ENCODE data around the gene SLC20A1. TPM values are rescaled to one million over a fixed set of nuclear protein-coding genes. Genes with fewer than 3 reads are reported as not detected.

The SLC20A1 gene
- total RNA-seq, result 15.7 TPM

- Histone ChIP-seq H3K9me3 (ENCODE audit: control insufficient read depth in 3 of 3, low read length in 3 of 3) (no peaks in the 10 kb centered on the region), H3K27ac (ENCODE audit: low read depth, low read length) (peak within 1 kb of the TSS; percentile 97), H3K4me1 (ENCODE audit: control insufficient read depth in 3 of 3, insufficient read depth in 3 of 3, low read length in 3 of 3) (peaks cover 11 to 33% (median 31%) of the 10 kb centered on the region in 3 donors), H3K4me3 (ENCODE audit: low read length in 3 of 3) (peak within 1 kb of the TSS; percentile 84 to 89 (median 86)), H3K9ac (ENCODE audit: low read depth in 1 of 3, low read length in 3 of 3) (peak within 1 kb of the TSS; percentile 90 to 94 (median 93)), H3K36me3 (ENCODE audit: control insufficient read depth in 3 of 3, insufficient read depth in 3 of 3, low read length in 3 of 3) (peaks cover 15 to 20% (median 20%) of the 10 kb centered on the region in 3 donors), H3K27me3 (ENCODE audit: control insufficient read depth in 3 of 3, insufficient read depth in 3 of 3, low read length in 3 of 3) (no peaks in the 10 kb centered on the region)
Measured at GRCh38 chr2:112645310-112646101, at the start of gene SLC20A1. Gene SLC20A1 (plus strand): TSS chr2:112645939. CDS start chr2:112646829, 890 bp downstream.

DNA sequence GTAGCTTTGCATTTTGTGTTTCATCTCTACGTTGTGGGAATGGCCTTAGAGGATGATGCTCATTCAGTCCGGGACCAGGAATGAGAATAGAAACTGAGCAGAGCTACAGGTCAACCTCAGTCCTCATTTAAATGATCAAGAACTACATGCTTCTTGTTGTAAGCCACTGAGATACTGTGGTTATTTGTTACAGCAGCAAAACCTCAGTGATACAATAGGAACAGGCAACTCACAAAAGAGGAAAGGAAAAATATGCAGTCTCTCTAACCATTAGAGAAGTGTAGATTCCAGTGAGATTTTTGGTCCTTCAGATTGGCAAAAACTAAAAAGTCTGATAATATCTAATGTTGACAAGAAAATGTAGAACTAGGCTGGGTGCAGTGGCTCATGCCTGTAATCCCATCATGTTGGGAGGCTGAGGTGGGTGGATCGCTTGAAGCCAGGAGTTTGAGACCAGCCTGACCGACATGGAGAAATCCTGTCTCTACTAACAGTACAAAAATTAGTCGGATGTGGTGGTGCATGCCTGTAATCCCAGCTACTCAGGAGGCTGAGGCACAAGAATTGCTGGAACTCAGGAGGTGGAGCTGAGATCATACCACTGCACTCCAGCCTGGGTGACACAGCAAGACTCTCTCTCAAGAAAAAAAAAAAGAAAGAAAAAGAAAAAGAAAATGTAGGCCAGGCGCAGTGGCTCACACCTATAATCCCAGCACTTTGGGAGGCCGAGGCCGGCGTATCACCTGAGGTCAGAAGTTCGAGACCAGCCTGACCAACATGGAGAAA lies 48.0 kb upstream of the SLC20A1 start:
- H3K27me3 ChIP-seq (ENCODE audit: control insufficient read depth in 3 of 3, insufficient read depth in 3 of 3, low read length in 3 of 3), result no peaks in the 10 kb centered on the region
- peaks cover 0 to 3% (median 1%) of the 10 kb centered on the region in 3 donors for H3K36me3 ChIP-seq (ENCODE audit: control insufficient read depth in 3 of 3, insufficient read depth in 3 of 3, low read length in 3 of 3)

DNA sequence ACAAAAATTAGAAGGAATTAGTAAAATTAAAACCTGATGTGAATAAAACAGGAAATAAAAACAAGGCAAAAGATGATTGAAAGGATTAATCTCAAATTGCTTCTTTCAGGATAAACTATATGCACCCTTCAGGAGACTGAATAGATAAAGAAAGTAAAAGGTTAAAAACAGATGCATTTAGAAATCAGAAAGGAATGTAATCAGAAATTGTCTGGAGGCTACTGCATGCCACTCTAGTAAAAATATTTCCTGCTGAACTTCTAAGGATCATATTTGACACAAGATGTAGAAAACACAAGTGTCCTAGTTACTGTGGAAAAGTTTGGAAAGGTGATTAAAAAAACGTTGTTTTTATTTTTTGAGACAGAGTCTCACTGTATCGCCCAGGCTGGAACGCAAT lies 45.1 kb upstream of the SLC20A1 start:
- Histone ChIP-seq H3K27me3 (ENCODE audit: control insufficient read depth in 3 of 3, insufficient read depth in 3 of 3, low read length in 3 of 3) (no peaks in the 10 kb centered on the region), H3K36me3 (ENCODE audit: control insufficient read depth in 3 of 3, insufficient read depth in 3 of 3, low read length in 3 of 3) (no peaks in the 10 kb centered on the region), H3K4me3 (ENCODE audit: low read length in 3 of 3) (no peak overlapping the region), H3K4me1 (ENCODE audit: control insufficient read depth in 3 of 3, insufficient read depth in 3 of 3, low read length in 3 of 3) (peaks cover 0 to 4% (median 2%) of the 10 kb centered on the region in 3 donors), H3K9me3 (ENCODE audit: control insufficient read depth in 3 of 3, low read length in 3 of 3) (no peaks in the 10 kb centered on the region), H3K9ac (ENCODE audit: low read depth in 1 of 3, low read length in 3 of 3) (no peak overlapping the region), H3K27ac (ENCODE audit: low read depth, low read length) (no peak overlapping the region)

More for the DNA sequence above, 48.0 kb upstream of the SLC20A1 start:
- Histone ChIP-seq H3K9ac (ENCODE audit: low read depth in 1 of 3, low read length in 3 of 3) (no peak overlapping the region), H3K4me1 (ENCODE audit: control insufficient read depth in 3 of 3, insufficient read depth in 3 of 3, low read length in 3 of 3) (peaks cover 0 to 4% (median 2%) of the 10 kb centered on the region in 3 donors), H3K9me3 (ENCODE audit: control insufficient read depth in 3 of 3, low read length in 3 of 3) (no peaks in the 10 kb centered on the region), H3K27ac (ENCODE audit: low read depth, low read length) (no peak overlapping the region), H3K4me3 (ENCODE audit: low read length in 3 of 3) (no peak overlapping the region)

GRCh38 chr2:112601754-112602153 lies 44.0 kb upstream of the SLC20A1 start:
- Histone ChIP-seq H3K27ac (ENCODE audit: low read depth, low read length) (no peak overlapping the region), H3K27me3 (ENCODE audit: control insufficient read depth in 3 of 3, insufficient read depth in 3 of 3, low read length in 3 of 3) (no peaks in the 10 kb centered on the region), H3K4me1 (ENCODE audit: control insufficient read depth in 3 of 3, insufficient read depth in 3 of 3, low read length in 3 of 3) (peaks cover 0 to 4% (median 2%) of the 10 kb centered on the region in 3 donors), H3K4me3 (ENCODE audit: low read length in 3 of 3) (no peak overlapping the region), H3K9me3 (ENCODE audit: control insufficient read depth in 3 of 3, low read length in 3 of 3) (no peaks in the 10 kb centered on the region), H3K9ac (ENCODE audit: low read depth in 1 of 3, low read length in 3 of 3) (no peak overlapping the region), H3K36me3 (ENCODE audit: control insufficient read depth in 3 of 3, insufficient read depth in 3 of 3, low read length in 3 of 3) (no peaks in the 10 kb centered on the region)

DNA sequence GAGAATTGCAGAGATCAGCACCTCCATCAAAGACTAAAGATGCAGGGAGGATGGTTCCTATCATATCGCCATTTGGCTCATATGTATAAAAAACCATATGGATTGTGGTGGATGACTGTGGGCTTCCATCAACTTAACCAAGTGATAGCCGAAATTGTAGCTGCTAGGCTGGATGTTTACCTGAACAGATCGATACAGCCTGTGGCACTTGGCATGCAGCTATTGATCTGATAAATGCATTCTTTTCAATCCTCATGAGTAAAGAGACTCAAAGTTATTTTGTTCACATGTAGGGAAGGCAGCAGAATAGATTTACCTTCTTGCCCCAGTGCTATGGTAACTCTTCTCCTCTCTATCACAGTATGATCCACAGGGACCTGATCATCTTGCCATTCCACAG lies 42.8 kb upstream of the SLC20A1 start:
- no peaks in the 10 kb centered on the region for H3K36me3 ChIP-seq (ENCODE audit: control insufficient read depth in 3 of 3, insufficient read depth in 3 of 3, low read length in 3 of 3)
- no peak overlapping the region for H3K9ac ChIP-seq (ENCODE audit: low read depth in 1 of 3, low read length in 3 of 3)
- no peak overlapping the region for H3K27ac ChIP-seq (ENCODE audit: low read depth, low read length)
- peaks cover 0 to 4% (median 2%) of the 10 kb centered on the region in 3 donors for H3K4me1 ChIP-seq (ENCODE audit: control insufficient read depth in 3 of 3, insufficient read depth in 3 of 3, low read length in 3 of 3)
- no peaks in the 10 kb centered on the region for H3K9me3 ChIP-seq (ENCODE audit: control insufficient read depth in 3 of 3, low read length in 3 of 3)
- no peak overlapping the region for H3K4me3 ChIP-seq (ENCODE audit: low read length in 3 of 3)
- no peaks in the 10 kb centered on the region for H3K27me3 ChIP-seq (ENCODE audit: control insufficient read depth in 3 of 3, insufficient read depth in 3 of 3, low read length in 3 of 3)

DNA sequence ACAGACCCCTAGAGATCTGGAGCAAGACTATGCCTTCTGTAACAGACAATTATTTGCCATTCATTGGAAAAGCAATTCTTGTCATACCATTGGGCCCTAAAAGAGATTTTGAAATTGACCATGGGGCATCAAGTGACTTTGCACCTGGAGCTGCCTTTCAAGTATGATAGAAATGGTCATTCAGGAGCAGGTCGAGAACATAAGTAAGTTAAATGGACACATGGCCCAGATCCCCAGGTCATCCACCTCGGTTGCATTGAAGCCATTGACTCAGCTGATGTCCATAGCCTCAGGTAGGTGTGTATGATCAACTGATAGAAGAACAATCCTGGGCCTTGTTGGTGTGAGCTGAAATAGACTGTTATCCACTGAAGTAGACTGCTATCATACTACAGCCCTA lies 42.0 kb upstream of the SLC20A1 start:
- H3K36me3 ChIP-seq (ENCODE audit: control insufficient read depth in 3 of 3, insufficient read depth in 3 of 3, low read length in 3 of 3), result no peaks in the 10 kb centered on the region
- no peak overlapping the region for H3K9ac ChIP-seq (ENCODE audit: low read depth in 1 of 3, low read length in 3 of 3)
- no peaks in the 10 kb centered on the region for H3K9me3 ChIP-seq (ENCODE audit: control insufficient read depth in 3 of 3, low read length in 3 of 3)
- no peaks in the 10 kb centered on the region for H3K27me3 ChIP-seq (ENCODE audit: control insufficient read depth in 3 of 3, insufficient read depth in 3 of 3, low read length in 3 of 3)
- H3K27ac ChIP-seq (ENCODE audit: low read depth, low read length), result no peak overlapping the region
- no peak overlapping the region for H3K4me3 ChIP-seq (ENCODE audit: low read length in 3 of 3)
- H3K4me1 ChIP-seq (ENCODE audit: control insufficient read depth in 3 of 3, insufficient read depth in 3 of 3, low read length in 3 of 3), result peaks cover 0 to 4% (median 2%) of the 10 kb centered on the region in 3 donors

DNA sequence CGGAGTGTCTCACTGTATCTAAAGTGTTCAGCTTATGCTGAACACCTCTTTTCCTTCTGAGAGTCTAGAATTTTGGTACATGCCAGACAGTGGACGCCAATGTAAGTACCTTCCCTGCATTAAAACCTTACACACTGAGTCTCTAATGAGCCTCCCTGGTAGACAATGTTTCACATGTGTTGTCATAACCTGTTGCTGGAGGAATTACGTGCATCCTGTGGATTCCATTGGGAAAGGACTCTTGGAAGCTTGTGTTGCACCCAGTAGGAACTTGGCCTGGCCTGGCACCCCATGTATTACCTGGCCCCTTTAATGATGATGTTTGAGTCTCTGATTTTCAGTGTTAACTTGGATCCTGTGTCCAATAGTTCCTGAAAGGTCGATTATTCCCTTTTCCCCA lies 40.8 kb upstream of the SLC20A1 start:
- Histone ChIP-seq H3K9me3 (ENCODE audit: control insufficient read depth in 3 of 3, low read length in 3 of 3) (no peaks in the 10 kb centered on the region), H3K27ac (ENCODE audit: low read depth, low read length) (no peak overlapping the region), H3K27me3 (ENCODE audit: control insufficient read depth in 3 of 3, insufficient read depth in 3 of 3, low read length in 3 of 3) (no peaks in the 10 kb centered on the region), H3K4me3 (ENCODE audit: low read length in 3 of 3) (no peak overlapping the region), H3K4me1 (ENCODE audit: control insufficient read depth in 3 of 3, insufficient read depth in 3 of 3, low read length in 3 of 3) (peaks cover 0 to 3% (median under 1%) of the 10 kb centered on the region in 3 donors), H3K9ac (ENCODE audit: low read depth in 1 of 3, low read length in 3 of 3) (no peak overlapping the region), H3K36me3 (ENCODE audit: control insufficient read depth in 3 of 3, insufficient read depth in 3 of 3, low read length in 3 of 3) (no peaks in the 10 kb centered on the region)

DNA sequence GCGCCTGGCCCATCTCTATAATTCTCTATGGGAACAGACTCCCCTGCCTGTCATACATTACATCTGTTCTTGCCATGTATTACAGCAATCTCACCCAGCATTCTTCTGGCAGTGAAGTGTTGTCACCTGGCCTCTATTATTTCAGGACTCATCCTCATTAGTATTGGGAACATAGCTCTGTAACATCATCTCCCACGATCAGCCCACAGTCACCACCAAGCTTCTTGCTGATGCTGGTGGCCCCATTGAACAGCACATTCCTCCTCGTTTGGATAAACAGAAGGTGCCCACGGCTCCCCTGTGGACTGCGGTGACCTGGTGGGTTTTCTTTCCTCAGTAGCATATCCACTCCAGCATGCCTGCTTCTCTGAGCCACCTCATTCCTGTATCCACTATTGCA lies 39.8 kb upstream of the SLC20A1 start:
- H3K4me3 ChIP-seq (ENCODE audit: low read length in 3 of 3), result no peak overlapping the region
- no peaks in the 10 kb centered on the region for H3K9me3 ChIP-seq (ENCODE audit: control insufficient read depth in 3 of 3, low read length in 3 of 3)
- no peaks in the 10 kb centered on the region for H3K27me3 ChIP-seq (ENCODE audit: control insufficient read depth in 3 of 3, insufficient read depth in 3 of 3, low read length in 3 of 3)
- no peaks in the 10 kb centered on the region for H3K36me3 ChIP-seq (ENCODE audit: control insufficient read depth in 3 of 3, insufficient read depth in 3 of 3, low read length in 3 of 3)
- H3K9ac ChIP-seq (ENCODE audit: low read depth in 1 of 3, low read length in 3 of 3), result no peak overlapping the region
- no peaks in the 10 kb centered on the region for H3K4me1 ChIP-seq (ENCODE audit: control insufficient read depth in 3 of 3, insufficient read depth in 3 of 3, low read length in 3 of 3)
- H3K27ac ChIP-seq (ENCODE audit: low read depth, low read length), result no peak overlapping the region

- no peak overlapping the region for H3K4me3 ChIP-seq (ENCODE audit: low read length in 3 of 3)
- no peaks in the 10 kb centered on the region for H3K9me3 ChIP-seq (ENCODE audit: control insufficient read depth in 3 of 3, low read length in 3 of 3)
- no peaks in the 10 kb centered on the region for H3K27me3 ChIP-seq (ENCODE audit: control insufficient read depth in 3 of 3, insufficient read depth in 3 of 3, low read length in 3 of 3)
- no peaks in the 10 kb centered on the region for H3K4me1 ChIP-seq (ENCODE audit: control insufficient read depth in 3 of 3, insufficient read depth in 3 of 3, low read length in 3 of 3)
- H3K27ac ChIP-seq (ENCODE audit: low read depth, low read length), result no peak overlapping the region
- no peaks in the 10 kb centered on the region for H3K36me3 ChIP-seq (ENCODE audit: control insufficient read depth in 3 of 3, insufficient read depth in 3 of 3, low read length in 3 of 3)
- H3K9ac ChIP-seq (ENCODE audit: low read depth in 1 of 3, low read length in 3 of 3), result no peak overlapping the region
Measured at GRCh38 chr2:112606547-112606946, 39.2 kb upstream of the SLC20A1 start.

All from skeletal muscle tissue (tissue), 4 donors.